Measurements from ENCODE around the gene PJVK.

- TF ChIP-seq EZH2 (optimal IDR thresholded peaks at IDR 0.05; ENCODE audit: low read depth, low read length) (no peak), CTCF (IDR thresholded peaks at IDR 0.05; ENCODE audit: low read length) (no peak)
Measured at GRCh38 chr2:178404368-178404767, 46.8 kb upstream of the PJVK start.
